Stimulated activated CD8-positive, alpha-beta memory T cell treated with anti-CD3 and anti-CD28 coated beads, Interleukin-2, amount 100 ng/mL, for 48 hours (primary cell): ENCODE results near the gene CCL3.
"Not testable (repeated sequence)": the region's sequence is repeated elsewhere in the genome, so short reads cannot be mapped to it uniquely, and the experiment has no call there.

Experiments used
- DNase-seq, 2 donors: peaks; one replicate each; pipeline ENCODE4 v3.0.0-alpha.2; 2020; ENCODE audit warnings: low read depth in 2 of 2

Gene CCL3

DNA sequence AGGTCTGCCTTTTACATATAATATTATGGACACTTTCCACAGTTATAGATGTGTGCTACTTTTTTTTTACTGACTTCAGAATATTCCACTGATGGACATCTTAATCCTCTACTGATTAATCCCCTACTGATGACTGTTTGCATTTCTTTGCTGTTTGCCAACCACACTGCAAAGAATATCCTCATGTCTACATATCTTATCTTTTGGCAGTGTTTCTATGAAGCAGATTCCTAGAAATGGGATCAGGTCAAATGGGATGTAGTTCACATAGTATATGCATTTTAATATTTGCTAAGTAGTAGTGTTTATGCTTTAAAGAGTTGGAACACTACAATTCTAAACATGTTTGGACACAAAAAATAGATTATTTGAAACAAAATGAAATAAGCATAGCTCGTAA lies 3.2 kb downstream of the CCL3 start:
- no peak for DNase-seq

GRCh38 chr17:36085765-36086164 lies 4.2 kb downstream of the CCL3 start:
- DNase-seq = no peak

DNA sequence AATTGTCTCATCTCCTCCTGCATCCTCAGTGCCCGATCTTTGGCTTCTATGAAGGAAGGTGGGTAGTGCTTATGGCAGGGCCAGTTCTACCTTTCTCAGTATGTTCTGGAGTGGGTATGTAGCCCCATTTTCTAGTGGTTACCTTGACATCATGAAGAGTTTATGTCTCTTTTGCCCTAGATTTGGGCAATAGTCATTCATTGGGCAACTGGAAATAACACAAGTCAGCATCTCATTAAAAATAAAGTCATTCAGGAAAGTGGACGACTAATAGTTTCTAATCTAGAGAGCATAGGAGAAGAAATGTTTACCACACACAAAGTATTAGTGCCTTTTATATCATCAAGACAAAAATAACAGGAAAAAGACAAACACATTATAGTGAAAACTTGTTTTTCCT lies 6.3 kb downstream of the CCL3 start:
- DNase-seq = not testable (repeated sequence)

GRCh38 chr17:36082482-36083120 lies 7.3 kb downstream of the CCL3 start:
- DNase-seq = not testable (repeated sequence)

DNA sequence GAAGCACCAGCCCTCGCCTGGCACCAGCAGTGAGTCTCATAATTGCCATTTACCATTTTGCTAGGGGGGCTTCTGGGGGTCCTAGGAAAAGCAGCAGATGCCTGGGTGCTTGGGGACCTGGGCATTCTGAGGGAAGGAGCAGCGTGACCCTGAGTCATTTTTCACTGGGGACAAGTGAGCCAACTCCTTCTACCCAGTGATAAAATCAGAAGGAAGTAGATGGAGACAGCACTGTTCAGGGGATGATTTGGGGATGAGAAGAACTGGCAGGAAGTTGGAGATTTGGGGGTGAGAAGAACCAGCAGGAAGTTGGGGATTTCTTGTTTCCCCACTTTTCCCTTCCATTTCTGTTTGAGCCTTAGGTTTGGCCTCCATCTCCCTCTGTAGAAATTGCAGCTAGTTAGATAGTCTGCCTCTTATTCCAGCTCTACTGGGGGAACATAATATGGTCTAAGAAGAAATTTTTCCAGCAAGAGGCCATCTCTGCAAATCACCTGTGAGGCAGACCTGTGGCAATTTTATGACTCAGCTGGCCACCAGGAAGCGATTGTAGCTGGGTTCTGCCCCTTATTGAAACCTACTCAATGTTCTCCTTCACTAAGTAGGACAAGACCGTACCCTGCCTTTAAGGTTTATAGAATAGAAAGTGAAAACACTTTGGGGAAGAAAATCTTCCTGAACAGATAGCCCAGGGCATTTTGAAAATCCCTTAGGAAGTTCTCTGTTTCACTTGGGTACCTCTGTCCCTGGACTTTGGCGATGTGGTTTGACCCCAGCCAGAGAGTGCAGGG lies 8.1 kb downstream of the CCL3 start:
- DNase-seq = not testable (repeated sequence)

- DNase-seq = no peak
Observed at GRCh38 chr17:36074365-36074764, 15.6 kb downstream of the CCL3 start.

- DNase-seq = peak; percentile 66 to 76
Observed at GRCh38 chr17:36072431-36073121, 17.4 kb downstream of the CCL3 start.

GRCh38 chr17:36071751-36072150 lies 18.2 kb downstream of the CCL3 start:
- no peak for DNase-seq

DNA sequence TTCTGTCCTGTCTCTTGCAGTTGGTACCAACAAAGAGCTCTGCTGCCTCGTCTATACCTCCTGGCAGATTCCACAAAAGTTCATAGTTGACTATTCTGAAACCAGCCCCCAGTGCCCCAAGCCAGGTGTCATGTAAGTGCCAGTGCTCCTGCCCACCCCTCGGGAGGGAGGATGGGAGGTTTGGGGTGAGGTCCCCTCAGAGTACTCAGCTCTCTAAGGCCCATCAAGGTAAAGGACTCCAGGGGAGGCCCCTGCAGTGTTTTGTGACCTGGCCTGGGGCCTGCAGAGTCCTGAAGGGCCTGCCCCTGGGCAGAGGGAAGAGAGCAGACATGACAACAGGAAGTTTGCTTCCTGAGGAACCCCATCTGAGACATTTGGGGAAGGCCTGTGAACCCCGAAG lies 19.5 kb downstream of the CCL3 start:
- DNase-seq = no peak

- no peak for DNase-seq
Observed at GRCh38 chr17:36069136-36069535, 20.8 kb downstream of the CCL3 start.

GRCh38 chr17:36068524-36068923 lies 21.4 kb downstream of the CCL3 start:
- no peak for DNase-seq

DNA sequence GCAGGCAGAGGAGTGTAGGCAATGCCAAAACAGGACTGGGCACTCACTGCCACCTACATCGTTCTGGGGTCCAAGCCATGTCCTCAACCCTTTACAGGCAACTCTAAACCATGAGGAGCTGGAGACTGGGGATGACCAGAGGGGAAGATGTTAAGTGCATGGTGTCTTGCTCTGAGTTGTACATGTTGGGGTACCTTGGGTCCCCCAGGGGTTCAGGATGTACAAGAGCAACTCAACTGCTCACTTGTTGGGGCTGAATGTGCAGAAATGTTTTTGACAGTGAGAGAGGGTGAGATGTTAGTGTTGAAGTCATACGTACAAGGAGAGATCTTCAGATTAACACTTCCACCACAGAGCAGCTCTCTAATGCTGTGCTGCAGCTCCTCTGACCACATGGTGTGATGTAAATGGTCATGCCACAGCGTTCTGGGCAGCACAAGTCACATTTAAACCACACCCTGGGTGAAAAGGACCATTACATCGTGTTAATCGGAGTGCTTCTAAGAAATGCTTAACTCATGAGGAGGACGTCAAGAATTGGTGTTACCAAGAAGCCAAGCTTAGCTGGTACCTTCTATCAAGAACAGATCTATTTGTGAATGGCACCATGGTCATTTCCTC lies 23.5 kb downstream of the CCL3 start:
- no peak for DNase-seq

DNA sequence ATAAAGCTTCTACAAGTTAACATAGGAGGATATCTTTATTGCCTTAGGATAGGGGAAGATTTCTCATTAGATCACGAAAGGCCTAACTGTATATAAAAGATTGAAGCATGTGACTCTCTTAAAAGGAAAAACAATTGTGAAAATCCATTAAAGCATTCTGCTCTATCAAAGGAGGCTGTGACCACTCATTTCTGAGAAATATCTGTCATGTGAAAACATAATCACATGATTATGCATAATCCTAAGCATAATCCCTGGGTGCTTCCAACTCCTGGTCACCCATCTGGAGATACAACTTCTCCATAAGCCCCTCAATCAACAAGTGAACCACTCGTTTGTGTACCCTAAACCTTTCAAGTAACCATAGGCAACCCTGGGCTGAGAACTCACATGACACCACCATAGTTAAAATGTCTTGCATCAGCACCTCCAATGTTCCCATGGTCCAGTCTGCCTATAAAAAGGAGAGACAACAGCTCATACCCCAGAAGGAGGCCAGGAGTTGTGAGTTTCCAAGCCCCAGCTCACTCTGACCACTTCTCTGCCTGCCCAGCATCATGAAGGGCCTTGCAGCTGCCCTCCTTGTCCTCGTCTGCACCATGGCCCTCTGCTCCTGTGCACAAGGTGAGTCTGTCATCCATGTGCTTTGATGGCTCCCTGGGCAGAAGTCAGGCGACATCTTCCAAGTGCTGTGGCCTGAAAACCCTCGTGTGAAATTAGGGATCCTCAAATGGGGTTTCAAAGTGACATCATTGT lies 26.0 kb downstream of the CCL3 start, which contains the start of gene CCL18:
TSS of gene CCL18 (plus strand) at position 487 of the 756 bp plus-strand sequence. CDS start at position 558, 71 bp downstream.
- no peak for DNase-seq

DNA sequence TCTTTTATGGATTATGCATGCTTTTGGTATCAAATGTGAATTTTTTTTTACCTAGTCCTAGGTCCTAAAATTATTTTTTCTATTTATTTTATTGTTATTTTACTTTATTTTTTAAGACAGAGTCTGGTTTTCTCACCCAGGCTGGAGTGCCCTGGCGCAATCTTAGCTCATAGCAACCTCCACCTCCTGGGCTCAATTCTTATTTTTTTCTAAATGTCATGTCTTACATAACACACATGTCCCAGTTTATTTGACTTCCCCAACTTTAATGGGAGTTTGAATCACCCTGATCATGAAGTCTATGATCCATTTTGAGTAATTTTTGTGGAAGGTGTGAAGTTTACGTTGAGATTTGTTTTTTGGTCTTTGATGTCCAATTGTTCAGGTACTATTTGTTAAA lies 29.1 kb downstream of the CCL3 start:
- DNase-seq = no peak

DNA sequence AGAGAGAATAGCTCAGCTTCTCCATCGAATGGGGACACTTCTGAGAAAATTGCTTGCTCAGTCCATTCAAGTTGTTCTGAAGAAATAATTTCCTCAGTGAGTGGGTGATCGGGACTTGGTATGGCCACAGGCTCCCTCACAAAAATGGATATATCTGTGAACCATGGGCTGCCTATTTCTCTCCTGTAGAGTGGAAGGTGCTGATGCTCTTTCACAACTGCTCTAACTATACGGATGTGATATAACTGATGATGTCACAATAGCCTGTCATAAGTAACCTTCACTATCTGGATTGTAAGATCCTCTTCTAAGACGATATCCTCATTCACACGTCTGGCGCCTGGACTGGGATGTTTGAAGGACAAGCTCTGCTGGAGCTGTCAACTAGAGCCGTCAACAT lies 30.5 kb downstream of the CCL3 start:
- no peak for DNase-seq

DNA sequence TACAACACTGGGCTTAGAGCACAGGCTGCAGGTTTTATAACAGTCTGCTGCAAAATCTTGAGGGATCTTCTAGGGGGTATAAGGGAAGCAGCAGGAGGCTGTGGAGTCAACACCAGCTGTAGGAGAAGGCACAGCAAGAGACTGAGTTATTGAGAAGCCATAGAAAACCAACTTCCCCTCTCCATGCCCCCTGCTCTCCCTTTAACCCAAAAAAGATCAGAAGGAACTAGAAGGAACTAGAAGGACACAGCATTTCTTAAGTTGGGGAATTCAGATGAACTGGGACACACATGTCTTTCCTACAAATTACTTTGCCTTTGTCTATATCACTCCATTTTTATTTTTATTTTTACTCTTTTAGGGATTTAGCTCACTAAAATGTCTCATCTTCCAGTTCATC lies 32.0 kb downstream of the CCL3 start:
- no peak for DNase-seq

DNA sequence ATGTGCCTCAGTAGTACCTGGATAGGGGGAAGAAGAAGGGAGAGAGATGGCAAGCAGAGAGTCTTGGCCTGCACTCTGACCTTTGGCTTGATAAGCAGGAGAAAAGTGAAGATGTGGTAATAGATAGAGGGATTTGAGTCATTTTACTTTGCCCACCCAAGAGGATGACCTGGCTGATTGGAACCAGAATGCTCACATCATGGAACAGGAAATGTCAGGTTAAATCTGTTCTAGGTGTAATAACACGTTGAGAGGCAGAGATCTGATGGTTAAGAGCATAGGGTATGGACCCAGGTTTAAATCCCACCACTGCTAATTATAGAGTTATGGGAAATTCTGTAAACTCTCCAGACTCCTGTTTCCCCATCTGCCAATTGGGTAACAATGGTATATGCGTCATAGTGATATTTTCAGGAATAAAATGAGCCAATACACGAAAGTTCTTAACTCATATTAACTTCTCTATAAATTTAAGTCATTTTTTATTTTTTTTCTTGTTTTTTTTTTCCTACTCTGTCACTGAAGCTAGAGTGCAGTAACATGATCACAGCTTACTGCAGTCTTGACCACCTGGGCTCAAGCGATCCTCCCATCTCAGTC lies 33.9 kb downstream of the CCL3 start:
- no peak for DNase-seq

DNA sequence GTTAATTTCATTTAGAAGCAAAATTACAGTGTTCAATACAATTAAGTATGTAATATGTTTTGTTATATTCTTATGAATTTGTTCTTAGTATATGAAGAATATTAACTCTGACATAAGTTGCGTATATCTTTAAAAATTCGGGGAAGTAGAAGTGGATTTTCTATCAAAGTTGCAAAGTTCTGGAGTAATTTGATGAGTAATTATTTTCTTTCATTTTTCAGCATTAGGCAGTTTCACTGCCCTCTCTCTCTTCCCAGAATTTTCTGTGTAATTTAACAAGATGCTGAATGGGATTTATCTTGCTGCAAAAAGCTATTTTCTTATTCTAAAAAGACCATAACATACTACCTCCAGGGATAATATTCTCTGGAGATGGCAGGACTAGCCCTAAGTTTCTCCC lies 34.8 kb downstream of the CCL3 start:
- no peak for DNase-seq

DNA sequence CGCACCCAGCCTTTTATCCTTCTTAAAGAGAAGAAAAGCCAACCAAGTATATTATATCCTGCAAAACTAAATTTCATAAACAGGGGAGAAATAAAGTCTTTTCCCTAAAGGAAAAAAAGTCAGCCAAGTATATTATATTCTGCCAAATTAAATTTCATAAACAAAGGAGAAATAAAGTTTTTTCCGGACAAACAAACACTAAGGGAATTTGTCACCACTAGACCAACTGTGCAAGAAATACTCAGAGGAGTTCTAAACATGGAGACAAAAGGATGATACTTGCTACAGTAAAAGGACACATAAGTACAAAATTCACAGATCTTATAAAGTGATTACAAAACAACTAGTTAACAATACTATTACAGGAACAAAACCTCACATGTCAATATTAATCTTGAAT lies 40.3 kb downstream of the CCL3 start:
- DNase-seq = no peak

- no peak for DNase-seq
Observed at GRCh38 chr17:36048066-36048465, 41.9 kb downstream of the CCL3 start.
